ENCODE data around the gene RRAS2. TPM values are rescaled to one million over a fixed set of nuclear protein-coding genes. Genes with fewer than 3 reads are reported as not detected.
A peak's percentile ranks its signal among the peaks of the same experiment; 100 is the strongest.
"Not testable (repeated sequence)": the region's sequence is repeated elsewhere in the genome, so short reads cannot be mapped to it uniquely, and the experiment has no call there.

RRAS2 gene
- total RNA-seq, 2 experiments from 2014 or later: 41.4 to 43.7 TPM

GRCh38 chr11:14346303-14346955, 12.6 kb downstream of the RRAS2 start:
- H3K9me3 Mint-ChIP-seq: peaks cover 44% of the 10 kb centered on the region
- H3K27me3 Mint-ChIP-seq: no peaks in the 10 kb centered on the region
- no peak for DNase-seq
- H3K36me3 Mint-ChIP-seq (ENCODE audit: low read depth): peaks cover 52% of the 10 kb centered on the region
- no peak overlapping the region for H3K27ac Mint-ChIP-seq
- ChIA-PET POLR2A (no interaction called here), CTCF (interaction anchor here (0.7 to 1.7 kb wide), 4 partner anchors 16 to 146 kb away, joined by 3 to 4 read pairs (median 4); no protein-coding TSS in a partner anchor)
- no peak overlapping the region for H3K4me3 Mint-ChIP-seq
- peaks cover 25% of the 10 kb centered on the region for H3K4me1 Mint-ChIP-seq

GRCh38 chr11:14345668-14346067, 13.3 kb downstream of the RRAS2 start:
- Mint-ChIP-seq H3K9me3 (peaks cover 46% of the 10 kb centered on the region), H3K27me3 (no peaks in the 10 kb centered on the region), H3K4me3 (no peak overlapping the region), H3K36me3 (ENCODE audit: low read depth) (peaks cover 52% of the 10 kb centered on the region), H3K4me1 (peaks cover 30% of the 10 kb centered on the region), H3K27ac (no peak overlapping the region)
- ChIA-PET CTCF (interaction anchor here (0.7 to 1.7 kb wide), 6 partner anchors 11 to 145 kb away, joined by 3 to 4 read pairs (median 4); no protein-coding TSS in a partner anchor), POLR2A (no interaction called here)
- no peak for DNase-seq

- DNase-seq, H3K4me3 Mint-ChIP-seq, H3K27me3 Mint-ChIP-seq, H3K27ac Mint-ChIP-seq, POLR2A ChIA-PET: not testable (repeated sequence)
- peaks cover 48% of the 10 kb centered on the region for H3K36me3 Mint-ChIP-seq (ENCODE audit: low read depth)
- peaks cover 43% of the 10 kb centered on the region for H3K9me3 Mint-ChIP-seq
- H3K4me1 Mint-ChIP-seq: peaks cover 26% of the 10 kb centered on the region
- CTCF ChIA-PET: interaction anchor here (0.9 to 1.2 kb wide), 3 partner anchors 10 to 36 kb away, joined by 3 to 4 read pairs (median 3); no protein-coding TSS in a partner anchor
These were observed 14.0 kb downstream of the RRAS2 start for GRCh38 chr11:14345016-14345415.

GRCh38 chr11:14342906-14343305, 16.1 kb downstream of the RRAS2 start:
- Mint-ChIP-seq H3K27me3 (no peaks in the 10 kb centered on the region), H3K4me3 (no peak overlapping the region), H3K4me1 (peaks cover 24% of the 10 kb centered on the region), H3K9me3 (peaks cover 35% of the 10 kb centered on the region), H3K36me3 (ENCODE audit: low read depth) (peaks cover 41% of the 10 kb centered on the region), H3K27ac (no peak overlapping the region)
- DNase-seq: no peak
- ChIA-PET CTCF (interaction anchor here (1.5 kb wide), 1 partner anchor 73 kb away, joined by 3 read pairs; no protein-coding TSS in a partner anchor), POLR2A (no interaction called here)

GRCh38 chr11:14341968-14342367, 17.0 kb downstream of the RRAS2 start:
- no peaks in the 10 kb centered on the region for H3K27me3 Mint-ChIP-seq
- DNase-seq: no peak
- H3K4me1 Mint-ChIP-seq: peaks cover 28% of the 10 kb centered on the region
- no peak overlapping the region for H3K27ac Mint-ChIP-seq
- ChIA-PET CTCF (interaction anchor here (0.9 to 1.5 kb wide), 3 partner anchors 9 to 74 kb away, joined by 3 to 4 read pairs (median 3); no protein-coding TSS in a partner anchor), POLR2A (no interaction called here)
- H3K9me3 Mint-ChIP-seq: peaks cover 39% of the 10 kb centered on the region
- H3K4me3 Mint-ChIP-seq: no peak overlapping the region
- H3K36me3 Mint-ChIP-seq (ENCODE audit: low read depth): peaks cover 46% of the 10 kb centered on the region

GRCh38 chr11:14340721-14341120, 18.3 kb downstream of the RRAS2 start:
- ChIA-PET CTCF (no interaction called here), POLR2A (no interaction called here)
- Mint-ChIP-seq H3K27me3 (no peaks in the 10 kb centered on the region), H3K4me1 (peaks cover 40% of the 10 kb centered on the region), H3K27ac (no peak overlapping the region), H3K9me3 (peaks cover 45% of the 10 kb centered on the region), H3K4me3 (no peak overlapping the region), H3K36me3 (ENCODE audit: low read depth) (peaks cover 52% of the 10 kb centered on the region)
- DNase-seq: no peak

DNA sequence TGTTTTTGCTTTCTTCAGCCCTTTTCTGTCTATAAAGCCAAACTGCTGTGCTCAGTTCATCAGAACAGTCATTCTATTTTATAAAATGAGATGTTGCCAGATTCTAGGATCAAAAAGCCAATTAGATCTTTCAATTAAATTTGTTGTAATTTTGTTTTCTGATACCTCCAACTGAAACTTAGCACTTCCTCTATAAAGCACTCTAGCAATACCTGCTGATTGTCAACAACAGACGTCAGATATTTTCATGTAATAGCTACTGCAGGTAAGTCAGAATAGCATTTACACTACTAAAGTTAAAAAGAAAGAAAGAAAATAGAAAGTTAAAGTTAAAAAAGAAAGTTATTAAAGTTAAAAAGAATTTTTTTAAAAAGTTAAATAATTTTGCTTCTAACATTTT, 19.6 kb downstream of the RRAS2 start:
- POLR2A ChIA-PET: no interaction called here
- no peaks in the 10 kb centered on the region for H3K27me3 Mint-ChIP-seq
- peaks cover 50% of the 10 kb centered on the region for H3K4me1 Mint-ChIP-seq
- no peak for DNase-seq
- no peak overlapping the region for H3K27ac Mint-ChIP-seq
- peaks cover 50% of the 10 kb centered on the region for H3K9me3 Mint-ChIP-seq
- CTCF ChIA-PET: interaction anchor here (1.0 kb wide), 1 partner anchor 18 kb away, joined by 3 read pairs; no protein-coding TSS in a partner anchor
- peaks cover 58% of the 10 kb centered on the region for H3K36me3 Mint-ChIP-seq (ENCODE audit: low read depth)
- H3K4me3 Mint-ChIP-seq: no peak overlapping the region

DNA sequence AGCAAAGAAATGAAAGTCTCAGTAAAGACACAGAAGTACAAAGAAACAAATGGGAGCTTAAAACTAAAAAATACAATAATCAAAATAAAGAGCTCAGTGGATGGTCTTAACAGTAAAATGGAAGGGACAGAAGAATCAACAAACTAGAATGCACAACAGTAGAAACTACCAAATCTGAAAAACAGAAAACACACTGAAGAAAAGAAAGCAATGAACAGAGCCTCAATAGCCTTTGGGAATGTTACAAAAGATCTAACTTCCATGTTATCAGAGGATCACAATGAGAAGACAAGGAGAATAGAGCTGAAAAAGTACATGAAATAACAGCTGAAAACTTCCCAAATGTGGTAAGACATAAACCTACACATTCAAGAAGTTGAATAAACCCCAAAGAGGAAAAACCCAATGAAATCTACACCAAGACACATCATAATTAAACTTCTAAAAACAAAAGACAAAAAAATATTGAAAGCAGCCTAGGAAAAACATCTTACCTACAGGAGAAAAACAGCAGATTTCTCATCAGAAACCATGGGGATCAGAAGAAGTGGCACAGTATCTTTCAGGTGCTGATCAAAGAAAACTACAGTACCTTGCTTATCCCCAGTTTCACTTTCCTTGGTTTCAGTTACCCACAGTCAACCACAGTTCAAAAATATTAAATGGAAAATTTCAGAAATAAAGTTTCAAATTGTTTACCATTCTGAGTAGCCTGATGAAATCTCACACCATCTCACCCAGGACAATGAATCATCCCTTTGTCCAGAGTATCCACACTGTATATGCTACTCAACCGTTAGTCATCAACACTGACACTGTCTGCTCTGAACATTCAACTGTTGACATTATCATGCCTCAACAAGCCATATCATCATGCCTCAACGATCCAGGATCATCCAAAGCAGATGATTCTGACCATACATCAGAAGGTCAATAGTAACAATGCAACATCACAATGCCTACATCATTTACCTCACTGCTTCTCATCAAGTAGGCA, 22.2 kb downstream of the RRAS2 start:
- peak overlapping the region; percentile 73 for H3K27ac Mint-ChIP-seq
- no peaks in the 10 kb centered on the region for H3K27me3 Mint-ChIP-seq
- H3K4me1 Mint-ChIP-seq: peaks cover 42% of the 10 kb centered on the region
- peaks cover 50% of the 10 kb centered on the region for H3K36me3 Mint-ChIP-seq (ENCODE audit: low read depth)
- DNase-seq: no peak
- H3K4me3 Mint-ChIP-seq: no peak overlapping the region
- POLR2A ChIA-PET: no interaction called here
- CTCF ChIA-PET: interaction anchor here (0.9 to 1.1 kb wide), 2 partner anchors 26 to 307 kb away, joined by 3 to 5 read pairs; no protein-coding TSS in a partner anchor
- H3K9me3 Mint-ChIP-seq: peaks cover 44% of the 10 kb centered on the region

DNA sequence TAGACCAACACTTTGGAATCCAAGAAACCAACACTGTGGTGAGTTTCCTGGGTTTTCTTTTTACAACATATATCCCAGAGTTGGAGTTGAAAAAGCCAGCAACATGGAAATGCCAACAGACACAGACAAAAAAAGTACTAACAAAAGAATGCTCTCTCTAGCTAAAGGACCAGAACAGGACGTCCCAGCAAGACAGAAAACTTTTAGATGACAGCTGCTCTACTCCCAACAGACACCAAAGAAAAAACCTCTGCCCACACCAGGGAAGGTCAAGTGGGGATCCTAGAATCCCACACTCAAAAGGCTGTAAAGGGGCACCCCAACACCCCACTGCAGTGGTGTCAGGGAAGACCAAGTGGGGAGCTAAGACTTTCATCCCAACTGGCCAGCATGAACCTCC, 23.3 kb downstream of the RRAS2 start:
- no peak overlapping the region for H3K27ac Mint-ChIP-seq
- CTCF ChIA-PET: interaction anchor here (0.9 to 1.5 kb wide), 4 partner anchors 10 to 309 kb away, joined by 3 to 5 read pairs (median 4); no protein-coding TSS in a partner anchor
- H3K36me3 Mint-ChIP-seq (ENCODE audit: low read depth): peaks cover 50% of the 10 kb centered on the region
- no peak for DNase-seq
- H3K4me3 Mint-ChIP-seq: no peak overlapping the region
- peaks cover 40% of the 10 kb centered on the region for H3K9me3 Mint-ChIP-seq
- POLR2A ChIA-PET: no interaction called here
- H3K27me3 Mint-ChIP-seq: no peaks in the 10 kb centered on the region
- H3K4me1 Mint-ChIP-seq: peaks cover 44% of the 10 kb centered on the region

DNA sequence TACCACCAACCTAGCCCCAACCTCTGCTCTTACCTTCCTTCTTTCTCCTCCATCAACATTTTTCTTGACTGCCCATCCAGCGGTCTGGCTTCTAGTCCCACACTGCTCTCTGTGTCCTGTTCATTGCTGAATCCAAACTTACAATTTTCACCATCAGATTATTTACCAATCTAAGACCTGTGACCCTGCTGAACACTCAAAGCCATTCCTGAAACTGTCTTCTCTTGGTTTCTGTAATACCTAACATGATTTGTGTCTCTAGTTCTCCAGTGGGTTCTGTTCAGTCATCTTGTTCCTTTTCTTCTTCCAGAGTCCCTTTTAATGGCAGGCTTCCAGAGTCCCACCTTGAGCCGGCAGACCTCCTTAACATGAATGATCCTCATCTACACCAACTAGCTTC, 24.1 kb downstream of the RRAS2 start:
- H3K4me3 Mint-ChIP-seq: no peak overlapping the region
- no peak for DNase-seq
- H3K4me1 Mint-ChIP-seq: peaks cover 43% of the 10 kb centered on the region
- H3K9me3 Mint-ChIP-seq: peaks cover 37% of the 10 kb centered on the region
- ChIA-PET POLR2A (no interaction called here), CTCF (interaction anchor here (1.2 to 1.5 kb wide), 2 partner anchors 11 to 15 kb away, joined by 3 to 4 read pairs; no protein-coding TSS in a partner anchor)
- H3K27ac Mint-ChIP-seq: no peak overlapping the region
- no peaks in the 10 kb centered on the region for H3K27me3 Mint-ChIP-seq
- peaks cover 47% of the 10 kb centered on the region for H3K36me3 Mint-ChIP-seq (ENCODE audit: low read depth)

DNA sequence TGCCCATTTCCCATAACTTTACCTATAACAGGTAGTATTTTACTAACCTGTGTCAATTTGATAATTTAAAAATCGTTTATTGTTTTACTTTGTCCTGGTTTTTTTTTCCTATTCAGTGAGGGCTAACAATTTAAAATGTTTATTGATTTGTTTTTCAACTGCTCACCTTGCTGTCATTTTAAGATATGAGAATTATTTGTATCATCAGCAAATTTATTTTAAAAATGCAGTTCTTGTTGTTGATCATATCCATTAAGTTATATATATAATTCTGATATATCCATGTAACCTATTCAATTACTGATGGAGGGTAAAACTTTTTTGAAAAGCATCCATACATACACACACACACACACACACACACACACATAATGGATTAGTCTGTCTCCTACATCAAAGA, 24.8 kb downstream of the RRAS2 start:
- Mint-ChIP-seq H3K4me1 (peaks cover 42% of the 10 kb centered on the region), H3K27ac (no peak overlapping the region)
- POLR2A ChIA-PET: no interaction called here

GRCh38 chr11:14331476-14332136, 27.4 kb downstream of the RRAS2 start:
- no peak for DNase-seq
- ChIA-PET POLR2A (no interaction called here), CTCF (interaction anchor here (0.6 to 1.9 kb wide), 6 partner anchors 14 to 649 kb away, joined by 3 to 5 read pairs (median 4); no protein-coding TSS in a partner anchor)
- H3K27me3 Mint-ChIP-seq: no peaks in the 10 kb centered on the region
- H3K27ac Mint-ChIP-seq: no peak overlapping the region
- H3K4me1 Mint-ChIP-seq: peaks cover 42% of the 10 kb centered on the region
- no peak overlapping the region for H3K4me3 Mint-ChIP-seq
- H3K36me3 Mint-ChIP-seq (ENCODE audit: low read depth): peaks cover 35% of the 10 kb centered on the region
- H3K9me3 Mint-ChIP-seq: peaks cover 23% of the 10 kb centered on the region

More for the DNA sequence above, 24.8 kb downstream of the RRAS2 start:
- peaks cover 35% of the 10 kb centered on the region for H3K9me3 Mint-ChIP-seq
- H3K4me3 Mint-ChIP-seq: no peak overlapping the region
- no peak for DNase-seq
- no peaks in the 10 kb centered on the region for H3K27me3 Mint-ChIP-seq
- CTCF ChIA-PET: interaction anchor here (0.9 to 1.5 kb wide), 3 partner anchors 11 to 22 kb away, joined by 3 to 4 read pairs (median 3); no protein-coding TSS in a partner anchor
- H3K36me3 Mint-ChIP-seq (ENCODE audit: low read depth): peaks cover 45% of the 10 kb centered on the region

Data from activated CD4-positive, alpha-beta T cell treated with anti-CD3 and anti-CD28 coated beads, Interleukin-2, amount 10 ng/mL, durations not matched to agents 7 days and 5 days (primary cell).